Pons (tissue), 1 donor: Measurements from ENCODE around the gene TBC1D1.

ENCODE experiments used
- DNase-seq: peaks from one replicate; pipeline ENCODE4 v3.0.0-alpha.2; 2016; ENCODE audit warnings: low spot score

The TBC1D1 gene

DNA sequence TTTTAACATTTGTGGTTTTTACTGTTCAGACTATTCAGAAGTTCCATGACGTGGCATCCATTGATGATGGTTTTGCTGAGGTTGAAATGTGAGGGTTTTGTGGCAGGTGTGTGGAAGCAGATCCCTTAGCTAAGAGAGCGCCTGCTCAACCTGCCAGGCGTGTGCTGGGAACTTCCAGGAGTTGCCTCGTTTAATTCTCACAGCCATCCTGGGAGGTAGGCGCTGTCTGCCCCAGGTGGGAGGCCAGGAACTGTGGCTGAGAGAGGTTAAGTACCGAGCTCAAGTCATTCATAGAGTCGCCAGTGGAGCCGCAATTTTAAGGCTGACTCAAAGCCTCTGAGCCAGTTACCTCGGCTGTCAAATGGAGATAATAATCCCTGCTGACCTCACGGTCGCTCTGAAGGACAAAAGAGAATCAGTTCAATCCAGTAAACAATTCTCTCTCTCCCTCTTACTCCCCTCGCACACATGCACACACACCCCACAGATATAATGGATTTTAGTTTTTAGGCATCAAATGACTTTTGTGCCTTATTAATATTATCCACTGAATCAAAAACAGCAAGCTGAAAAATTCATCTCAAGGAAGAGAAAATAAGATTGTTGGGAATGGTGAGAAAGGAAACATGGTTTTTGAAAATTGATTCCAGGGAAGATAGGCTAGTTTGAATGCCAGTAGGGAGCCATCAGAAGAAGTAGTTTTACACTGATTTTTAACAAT is 240.6 kb downstream of the TBC1D1 start:
- no peak for DNase-seq

DNA sequence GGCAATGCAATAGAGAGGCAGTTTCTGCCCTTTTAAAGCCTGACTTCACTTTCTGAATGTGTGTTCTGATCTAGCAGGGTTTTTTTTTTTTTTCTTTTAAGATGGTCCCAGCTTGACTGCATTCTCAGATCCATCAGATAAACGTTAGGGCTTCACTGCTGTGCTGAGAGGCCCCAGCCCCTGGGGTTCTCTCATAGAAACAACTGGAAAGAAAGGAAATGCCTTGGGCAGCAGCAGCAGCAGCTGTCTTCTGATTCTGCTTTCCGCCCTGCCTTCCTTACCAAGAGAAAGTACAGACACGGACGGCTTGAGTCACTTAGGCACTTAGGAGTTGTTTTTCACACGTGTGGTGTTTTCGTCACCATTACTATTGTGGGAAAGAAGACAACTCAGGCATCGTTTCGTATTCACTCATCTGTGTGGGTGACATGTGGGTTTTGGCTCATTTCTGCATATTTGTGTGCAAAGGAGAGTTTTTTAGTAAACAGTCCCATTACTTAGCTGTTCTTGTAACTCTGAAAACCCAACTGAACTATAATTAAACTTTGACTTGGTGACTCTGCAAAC is 241.3 kb downstream of the TBC1D1 start:
- DNase-seq = peak; percentile 79

DNA sequence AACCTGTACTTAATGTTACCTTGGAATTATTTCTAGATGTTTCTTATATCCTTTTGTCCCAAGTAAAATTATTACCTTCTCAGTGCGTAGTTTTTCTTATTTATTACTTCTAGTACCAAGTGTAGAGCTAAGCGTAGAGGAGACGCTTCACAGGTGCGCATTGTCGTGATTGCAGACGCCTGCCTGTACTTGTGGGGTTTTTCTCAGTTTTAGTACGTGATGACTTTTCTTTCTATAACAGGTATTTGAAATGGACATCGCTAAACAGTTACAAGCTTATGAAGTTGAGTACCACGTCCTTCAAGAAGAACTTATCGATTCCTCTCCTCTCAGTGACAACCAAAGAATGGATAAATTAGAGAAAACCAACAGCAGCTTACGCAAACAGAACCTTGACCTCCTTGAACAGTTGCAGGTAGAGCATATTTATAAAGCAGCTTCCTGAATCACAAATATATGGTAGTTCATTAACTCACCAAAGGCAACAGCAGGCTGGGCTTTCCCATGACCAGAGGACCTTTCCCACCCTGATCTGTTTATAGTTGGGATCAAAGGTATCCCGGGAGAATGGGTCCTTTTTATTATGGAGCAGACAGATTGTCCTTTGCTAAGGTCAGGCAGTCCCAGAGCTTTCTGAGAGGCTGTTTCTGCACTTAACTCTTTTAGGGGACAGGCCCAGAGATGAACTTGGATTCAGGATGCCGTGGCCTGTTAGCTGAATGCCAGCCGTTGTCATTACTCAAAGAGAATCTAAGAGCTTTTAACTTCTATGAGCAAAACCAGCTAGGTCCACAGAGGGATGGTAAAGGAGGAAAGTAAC is 242.2 kb downstream of the TBC1D1 start:
- no peak for DNase-seq

DNA sequence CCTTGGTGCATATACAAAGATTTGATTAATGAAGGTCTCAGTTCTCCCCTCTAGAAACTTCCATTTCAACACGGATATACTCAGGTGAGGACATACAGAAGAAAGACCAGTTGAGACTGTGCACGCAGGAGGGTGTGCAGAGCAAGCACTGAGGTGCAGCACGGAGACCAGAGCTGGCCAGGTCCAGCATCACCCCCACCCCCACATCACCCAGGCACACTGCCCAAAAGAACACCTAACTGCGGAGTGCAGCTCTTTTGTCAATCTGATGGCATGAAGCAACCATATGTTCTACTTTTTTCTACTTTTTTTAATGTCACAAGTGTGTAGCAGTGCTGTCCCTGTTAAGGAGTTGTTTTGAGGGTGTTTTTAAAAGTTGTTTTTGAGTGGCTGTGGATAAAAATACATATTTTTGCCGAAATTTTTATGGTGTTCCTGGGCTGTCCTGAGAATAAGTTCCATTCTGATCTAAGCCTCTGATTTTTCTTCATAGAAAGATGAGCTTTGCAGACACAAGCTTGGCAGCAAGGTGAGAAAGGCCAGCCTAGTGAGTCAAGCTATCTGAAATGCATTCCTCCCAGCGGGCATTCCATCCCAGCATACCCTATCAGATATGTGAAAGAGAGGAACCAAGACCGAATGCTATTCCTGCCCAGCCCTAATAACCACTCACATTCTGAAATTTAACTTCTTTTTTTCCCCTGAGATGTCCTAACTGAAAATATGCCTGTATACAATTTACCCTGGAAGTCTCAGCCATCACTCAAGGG is 243.0 kb downstream of the TBC1D1 start:
- no peak for DNase-seq

DNA sequence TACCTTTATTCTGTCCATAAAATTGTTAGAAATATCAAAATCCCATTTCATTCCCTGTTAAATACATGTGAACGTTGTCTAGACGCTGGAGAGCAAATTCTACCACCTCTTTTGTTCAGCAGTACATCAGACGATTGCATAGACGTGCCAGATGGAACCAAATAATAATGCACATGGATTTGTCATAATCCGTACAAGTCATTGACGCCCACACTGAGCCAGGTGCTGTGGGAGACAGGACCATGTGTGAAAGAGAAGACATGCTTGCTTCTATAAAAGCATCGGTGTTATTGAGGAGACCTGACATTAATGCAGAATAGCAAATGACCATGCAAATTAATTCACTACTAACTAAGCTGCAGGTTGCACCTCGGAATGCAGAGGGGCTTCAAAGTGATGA is 244.3 kb downstream of the TBC1D1 start:
- no peak for DNase-seq

DNA sequence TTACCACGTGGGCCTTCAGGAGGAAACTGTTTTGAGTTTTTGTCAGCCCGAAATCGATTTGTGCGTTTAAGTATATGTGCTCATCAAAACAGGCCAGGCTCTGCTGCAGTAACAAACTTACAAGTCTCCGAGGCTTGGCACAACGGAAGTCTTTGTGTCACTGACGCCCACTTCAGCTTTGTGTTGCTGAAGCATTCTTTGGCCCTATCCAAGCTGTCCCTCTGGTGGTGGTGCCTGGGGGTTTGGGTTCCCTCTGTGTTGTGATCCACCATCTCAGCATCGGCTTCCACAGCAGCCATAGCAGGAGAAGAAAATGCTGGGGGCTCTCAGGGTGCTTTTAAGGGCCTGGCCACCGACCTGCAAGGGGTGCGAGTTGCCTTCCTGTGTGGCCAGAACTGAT is 245.7 kb downstream of the TBC1D1 start:
- no peak for DNase-seq

DNA sequence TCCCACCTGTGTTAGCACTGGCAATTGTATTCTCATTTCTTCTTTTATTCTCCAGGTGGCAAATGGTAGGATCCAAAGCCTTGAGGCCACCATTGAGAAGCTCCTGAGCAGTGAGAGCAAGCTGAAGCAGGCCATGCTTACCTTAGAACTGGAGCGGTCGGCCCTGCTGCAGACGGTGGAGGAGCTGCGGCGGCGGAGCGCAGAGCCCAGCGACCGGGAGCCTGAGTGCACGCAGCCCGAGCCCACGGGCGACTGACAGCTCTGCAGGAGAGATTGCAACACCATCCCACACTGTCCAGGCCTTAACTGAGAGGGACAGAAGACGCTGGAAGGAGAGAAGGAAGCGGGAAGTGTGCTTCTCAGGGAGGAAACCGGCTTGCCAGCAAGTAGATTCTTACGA is 246.2 kb downstream of the TBC1D1 start:
- no peak for DNase-seq

DNA sequence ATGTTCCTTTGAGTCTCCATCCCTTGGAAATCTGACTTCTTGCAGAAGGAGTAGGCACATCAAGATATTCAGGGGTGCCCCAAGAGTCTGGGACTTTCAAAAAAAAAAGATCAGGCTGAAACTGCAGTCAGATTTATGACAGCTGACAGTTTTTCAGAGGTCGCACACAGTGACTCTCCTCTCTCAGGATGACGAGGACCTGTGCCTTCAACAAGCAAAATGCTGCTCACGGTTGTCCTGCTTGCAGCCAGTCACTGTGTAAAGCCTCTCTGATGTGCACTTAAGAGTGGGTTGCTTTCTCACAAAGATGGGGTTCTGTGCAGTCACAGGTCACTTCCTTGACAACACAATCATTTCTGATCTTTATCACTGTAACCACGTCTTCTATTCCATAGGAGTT is 247.5 kb downstream of the TBC1D1 start:
- DNase-seq = no peak

DNA sequence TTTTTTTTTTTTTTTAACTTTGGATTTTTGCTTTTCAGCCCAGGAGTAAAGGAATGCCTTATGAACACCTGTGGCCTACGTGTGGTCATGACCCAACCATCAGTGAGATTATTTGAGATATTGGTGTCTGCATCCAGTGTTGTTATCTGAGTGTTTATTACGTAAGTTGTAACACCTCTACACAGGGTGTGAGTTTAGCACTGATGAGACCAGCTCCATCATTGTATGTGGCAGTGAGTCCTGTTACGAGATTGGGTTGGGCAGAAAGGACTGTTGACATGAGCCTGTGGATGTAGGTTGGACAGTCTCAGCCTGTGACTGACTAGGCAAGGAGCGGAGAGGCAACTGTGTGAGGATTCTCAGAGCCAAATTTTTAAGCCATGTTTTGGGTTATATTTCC is 248.3 kb downstream of the TBC1D1 start:
- DNase-seq = no peak

DNA sequence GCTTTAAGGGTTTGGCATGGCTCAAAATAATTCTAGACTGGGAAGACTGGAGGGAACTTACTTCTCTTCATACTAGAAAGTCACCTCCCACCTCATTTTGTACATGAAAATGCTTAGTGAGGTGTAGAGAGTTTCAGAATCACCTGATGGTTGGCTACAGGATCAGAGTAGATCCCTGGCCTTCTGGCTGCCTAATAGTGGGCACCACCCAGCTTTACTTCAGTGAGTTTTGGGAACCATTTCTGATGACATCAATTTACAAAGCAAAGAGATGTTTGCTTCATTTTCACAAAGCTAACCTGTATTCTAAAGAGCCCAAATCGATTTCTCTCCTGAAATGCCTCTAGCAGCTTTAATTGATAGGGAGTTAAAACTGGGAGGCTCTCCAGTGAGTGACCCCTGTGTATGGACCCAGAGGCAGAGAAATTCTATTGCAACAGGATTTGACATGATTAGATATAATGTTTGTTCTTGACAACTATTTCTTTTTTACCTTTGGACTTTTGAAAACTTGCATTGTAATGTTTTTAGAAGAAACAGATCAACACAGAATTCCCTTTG is 249.8 kb downstream of the TBC1D1 start:
- no peak for DNase-seq

DNA sequence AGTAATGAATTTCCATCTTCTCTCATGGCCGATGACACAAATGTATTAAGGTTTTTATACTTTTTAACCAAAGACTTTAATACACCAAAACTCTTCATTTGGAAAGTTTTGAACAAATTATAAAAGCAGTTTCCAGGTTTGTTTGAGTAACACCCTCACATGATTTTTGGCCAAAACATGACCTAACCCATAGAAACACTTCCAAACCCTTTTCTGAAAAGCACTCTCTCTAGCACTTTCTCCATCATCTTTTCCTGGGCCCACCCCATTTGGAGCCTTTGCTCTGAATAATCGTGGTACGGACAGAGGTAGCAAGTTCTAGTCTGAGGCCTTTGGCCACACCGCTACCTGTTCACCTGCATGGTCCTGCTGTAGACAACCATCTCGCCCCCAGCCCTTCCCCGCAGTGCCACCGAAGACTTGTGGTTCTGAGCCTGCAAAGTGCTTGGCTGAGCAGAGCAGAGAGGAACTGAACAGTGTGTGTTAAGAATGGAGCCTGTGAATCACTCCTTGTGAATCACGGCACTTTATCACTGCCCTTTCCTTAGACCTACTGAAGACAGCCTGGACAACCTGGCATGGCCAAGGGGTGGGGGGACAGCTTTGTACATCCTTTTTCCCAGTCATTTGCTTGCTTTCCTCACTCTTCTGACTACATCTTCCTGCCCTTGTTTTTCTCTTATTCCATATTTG is 251.1 kb downstream of the TBC1D1 start:
- DNase-seq = no peak

DNA sequence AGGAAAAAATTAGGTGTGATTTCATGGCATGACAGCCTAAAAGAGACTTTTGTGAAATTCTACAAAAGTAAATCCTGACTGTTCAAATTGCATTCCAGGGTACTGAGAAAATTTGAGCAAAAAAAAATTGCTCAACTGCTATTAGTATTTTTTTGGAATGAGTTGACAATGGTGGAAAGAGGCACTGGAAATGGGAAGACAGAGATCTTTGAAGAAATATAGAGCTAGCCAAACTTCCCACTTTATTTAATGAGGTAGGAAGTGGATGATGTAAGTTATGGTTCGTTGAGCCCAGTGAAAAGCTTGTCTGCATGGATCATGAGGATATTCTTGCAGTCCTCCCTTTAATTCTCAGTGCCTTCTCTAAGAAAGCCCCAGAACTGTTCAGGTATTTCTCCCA is 253.1 kb downstream of the TBC1D1 start:
- no peak for DNase-seq

DNA sequence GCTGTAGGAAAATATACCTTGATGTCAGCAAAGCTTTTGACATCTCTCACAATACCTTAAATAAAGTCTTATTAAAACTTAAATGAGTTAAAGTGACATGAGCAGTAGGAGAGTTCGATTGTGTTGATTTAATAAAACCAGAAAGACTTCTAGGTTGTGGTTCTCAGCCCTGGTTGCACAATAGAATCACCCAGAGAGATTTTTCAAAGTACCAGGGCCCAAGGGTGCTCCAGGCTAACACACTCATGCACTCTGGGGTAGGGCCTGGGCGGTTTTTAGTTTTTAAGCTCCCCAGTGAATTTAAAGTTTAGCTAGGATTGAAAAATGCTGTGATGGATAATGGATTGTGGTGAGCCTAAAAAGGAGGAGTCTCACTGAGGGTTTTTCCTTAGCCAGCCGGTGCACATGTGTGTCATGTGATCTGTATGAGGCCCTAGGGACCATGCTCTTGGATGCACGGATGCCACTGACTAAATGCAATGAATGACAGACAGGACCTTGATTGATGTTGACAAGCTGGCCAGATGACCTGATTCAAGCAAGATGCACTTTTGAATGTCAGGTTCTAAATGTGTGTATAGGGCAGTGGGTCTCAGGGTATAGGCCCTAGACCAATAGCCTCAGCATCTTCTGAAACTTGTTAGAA is 254.3 kb downstream of the TBC1D1 start:
- no peak for DNase-seq

DNA sequence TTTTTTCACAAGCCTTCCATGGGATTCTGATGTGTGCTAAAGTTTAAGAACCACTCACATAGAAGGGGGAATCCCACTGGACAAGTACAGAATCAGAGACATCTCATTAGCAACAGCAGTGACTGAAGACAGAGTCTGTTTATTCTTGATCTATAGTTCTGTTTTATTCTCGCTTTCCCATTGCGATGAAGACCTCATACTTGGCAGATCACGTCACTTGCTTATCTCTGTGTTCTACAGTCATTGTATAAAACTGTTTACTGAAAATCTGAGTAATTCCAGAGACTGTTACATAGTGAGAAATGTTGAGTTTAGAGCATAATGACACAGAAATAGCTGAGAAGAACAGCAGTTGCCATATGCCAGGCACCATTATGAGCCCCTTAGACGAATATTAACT is 254.9 kb downstream of the TBC1D1 start:
- DNase-seq = no peak

DNA sequence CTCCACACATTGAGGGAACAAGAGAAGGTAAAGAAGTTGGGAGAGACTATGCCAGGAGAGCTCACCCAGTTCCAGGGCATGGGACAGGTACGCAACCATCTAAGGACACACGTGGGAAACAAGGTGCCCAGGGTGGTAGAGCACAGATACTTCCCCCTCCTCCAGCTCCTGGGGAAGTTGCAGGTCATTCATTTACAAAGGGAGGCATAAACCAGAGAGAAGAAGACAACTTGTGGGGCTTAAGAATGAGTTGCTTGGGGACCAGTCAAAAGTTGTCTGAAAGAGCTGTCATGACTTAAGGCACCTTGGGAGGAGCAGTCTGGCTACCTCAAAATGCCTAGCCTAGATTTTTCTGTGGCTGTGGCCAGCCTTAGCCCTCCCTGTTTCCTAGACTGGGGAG is 255.5 kb downstream of the TBC1D1 start:
- no peak for DNase-seq

DNA sequence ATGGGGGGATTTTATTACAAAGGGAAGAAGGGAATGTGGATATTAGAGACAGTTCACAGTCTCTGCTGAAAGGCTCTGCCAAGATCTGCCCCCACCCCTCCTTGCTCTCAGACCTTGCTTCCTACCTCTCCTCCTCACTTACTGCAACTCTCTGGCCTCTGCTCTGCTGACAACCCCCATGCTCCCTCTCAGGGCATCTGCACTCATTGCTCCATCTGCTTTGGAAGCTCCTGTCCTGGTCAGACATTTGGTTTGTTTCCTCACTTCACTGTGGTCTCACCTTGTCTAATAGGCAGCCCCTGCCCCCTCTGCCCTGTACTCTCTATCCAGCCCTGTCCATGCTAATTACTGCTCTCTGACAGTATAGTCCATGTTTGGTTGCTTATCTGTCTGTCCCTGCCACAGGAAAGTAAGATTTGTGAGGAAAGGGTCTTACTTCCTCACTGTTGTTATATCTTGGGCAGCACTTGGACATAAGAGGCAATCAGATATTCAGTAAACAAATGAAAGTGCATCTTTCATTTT is 258.6 kb downstream of the TBC1D1 start:
- DNase-seq = no peak

DNA sequence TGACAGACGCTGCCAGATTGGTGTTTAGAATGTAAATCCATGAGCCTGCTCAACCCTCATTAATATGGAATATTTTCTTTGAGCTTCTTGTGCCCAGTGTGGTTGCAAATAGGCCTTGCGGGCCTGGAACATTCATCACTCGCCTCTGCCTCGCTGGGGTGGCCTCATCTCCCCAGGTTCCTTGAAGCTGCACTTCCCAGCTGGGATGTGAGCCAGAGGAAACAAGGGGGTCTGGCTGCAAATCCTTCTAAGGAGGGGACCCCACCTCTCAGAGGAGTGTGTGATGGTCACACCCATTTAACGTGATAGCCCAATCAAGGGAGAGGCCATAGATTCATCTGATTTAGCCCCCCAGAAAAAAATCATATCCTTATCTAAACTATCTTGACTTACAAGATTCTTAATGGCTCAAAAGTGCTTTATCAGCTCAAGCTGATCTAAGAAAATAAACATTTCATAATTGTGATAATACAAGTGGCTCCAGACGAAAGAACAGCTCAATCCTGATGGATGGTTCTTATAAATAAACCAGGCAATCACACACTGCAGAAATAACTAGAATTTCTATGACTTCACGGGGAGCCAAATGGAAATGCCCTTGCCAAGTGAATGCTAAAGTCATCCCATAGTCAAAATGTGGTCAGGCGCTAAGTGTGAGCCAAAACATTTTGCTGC is 259.2 kb downstream of the TBC1D1 start:
- DNase-seq = no peak

DNA sequence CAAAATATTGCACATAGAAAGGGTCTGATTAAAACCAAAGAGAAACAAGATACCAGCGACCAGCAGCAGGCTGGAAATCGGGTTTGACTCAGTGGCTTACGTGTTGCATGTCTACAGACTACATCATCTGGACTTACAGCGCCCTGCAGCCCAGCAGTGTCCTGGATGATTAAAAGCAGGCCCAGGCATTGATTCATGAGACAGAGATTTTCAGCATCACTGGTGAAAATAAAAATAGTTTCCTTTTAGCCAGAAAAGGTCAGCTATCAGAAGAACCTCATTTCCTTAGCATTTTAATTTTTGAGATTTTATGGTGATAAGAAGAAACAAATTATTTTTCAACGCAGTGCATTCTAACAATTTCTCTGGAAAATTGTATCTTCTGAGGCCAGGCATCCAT is 259.9 kb downstream of the TBC1D1 start:
- DNase-seq = no peak

DNA sequence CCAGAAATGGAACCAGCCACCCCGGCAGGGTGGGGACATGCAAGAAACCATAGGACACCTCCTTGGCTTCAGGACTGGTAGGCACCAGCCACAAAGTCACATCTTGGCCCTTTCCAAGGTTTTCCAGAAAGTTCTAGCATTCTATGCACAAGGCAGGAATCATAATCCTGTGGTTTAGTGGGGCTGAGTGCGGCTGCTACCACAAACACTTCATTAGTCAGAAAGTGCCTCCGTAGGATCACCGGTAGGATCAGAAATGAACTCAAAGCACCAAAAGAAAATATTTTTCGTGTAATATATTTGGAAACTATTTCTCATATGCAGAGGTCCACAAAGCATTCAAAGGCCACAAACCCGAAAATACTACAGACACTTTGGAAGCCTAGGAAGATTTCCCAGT is 261.0 kb downstream of the TBC1D1 start:
- no peak for DNase-seq

DNA sequence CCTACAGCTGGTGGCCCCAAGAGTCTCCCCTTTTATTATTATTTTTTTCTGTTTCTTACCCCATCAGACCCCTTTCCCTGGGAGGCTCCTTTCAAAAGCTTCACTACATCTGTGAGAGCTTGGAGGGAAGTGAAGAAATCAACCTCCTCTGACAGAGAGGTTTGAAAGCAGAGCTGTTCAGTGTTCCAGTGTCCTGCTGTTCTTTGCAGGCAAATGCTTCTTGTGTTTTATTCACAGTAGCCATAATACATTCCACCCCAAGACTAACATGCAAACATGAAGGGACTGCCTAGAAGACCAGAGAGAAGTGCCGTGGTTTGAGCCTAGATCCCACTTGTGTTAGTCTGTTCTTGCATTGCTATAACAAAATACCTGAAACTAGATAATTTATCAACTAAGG is 261.4 kb downstream of the TBC1D1 start:
- DNase-seq = no peak
